Left lung (tissue), 10 donors: ENCODE measurements around the gene KLHL25. TPM values are rescaled to one million over a fixed set of nuclear protein-coding genes. Genes with fewer than 3 reads are reported as not detected.

ENCODE experiments used
- ATAC-seq: fragments of 200-7000 bp; cut with Tn5 transposase; one replicate; pipeline ENCODE4 v1.9.1; 2020; ENCODE audit warnings: moderate library complexity
- DNase-seq, 4 donors: peaks; one replicate each; pipeline ENCODE4 v3.0.0-alpha.2; 2013 to 2020
- H3K27ac ChIP-seq, 2 donors: fragments of 200-600 bp; sonication (generic) in 1 of 2; one replicate each; pipeline versions ENCODE4 v1.5.0 to v1.8.0; 2020 to 2021
- H3K27me3 ChIP-seq, 2 donors: fragments of 200-600 bp; sonication (generic) in 1 of 2; one replicate each; pipeline versions ENCODE4 v1.5.0 to v1.8.0; 2020 to 2021
- H3K36me3 ChIP-seq, 2 donors: fragments of 200-600 bp; sonication (generic) in 1 of 2; one replicate each; pipeline versions ENCODE4 v1.5.0 to v1.8.0; 2020 to 2021
- H3K4me1 ChIP-seq, 2 donors: fragments of 200-600 bp; one replicate each; pipeline ENCODE4 v1.8.0; 2021
- H3K4me3 ChIP-seq, 2 donors: fragments of 200-600 bp; sonication (generic) in 1 of 2; one replicate each; pipeline versions ENCODE4 v1.5.0 to v1.8.0; 2020 to 2021; ENCODE audit warnings: mild to moderate bottlenecking in 1 of 2
- H3K9me3 ChIP-seq, 2 donors: fragments of 200-600 bp; sonication (generic) in 1 of 2; one replicate each; pipeline versions ENCODE4 v1.5.0 to v1.8.0; 2020 to 2021
- CTCF ChIP-seq, 2 donors: fragments of 200-600 bp; sonication (generic) in 1 of 2; IDR thresholded peaks; one replicate each; pipeline versions ENCODE4 v1.5.0 to v1.8.0; 2021; ENCODE audit warnings: antibody characterized with exemption in 2 of 2
- intact Hi-C, 2 donors: fragments of 100-400 bp; cut with DNase I; formaldehyde crosslinking; loops; one replicate each; pipeline versions ENCODE4 v1.11.2 to v1.14.2; 2022
- polyA plus RNA-seq, 6 donors: library from polyadenylated mRNA; unstranded; fragments of 120-200 nt; gene quantifications; one replicate each; pipeline ENCODE4 v1.2.1, GENCODE V29; 2013; ENCODE audit not compliant: insufficient read length in 6 of 6
- total RNA-seq, 2 donors: library from RNA; stranded (reverse); fragmentation: NEBNext Ultra II Directional; extraction: Animal tissue kit (Norgen Biotek cat#: 25700); gene quantifications; one replicate each; pipeline ENCODE4 v1.2.1, GENCODE V29; 2021
- donor health status: DM: no; HTN: yes; CAD: no.
- donor health status: DM: no; HTN: no; CAD: no.

Gene KLHL25
- total and polyA plus RNA-seq, 8 donors = 4.4 to 7.9 (median 6.0) TPM

GRCh38 chr15:85763673-85764633 is 30.8 kb downstream of the KLHL25 start:
- DNase-seq = peak in 1 of 4 donors; percentile 72
- Histone ChIP-seq H3K36me3 (peaks cover 0 to 13% of the 10 kb centered on the region in 2 donors), H3K27me3 (no peaks in the 10 kb centered on the region), H3K4me3 (no peak overlapping the region), H3K27ac (no peak overlapping the region), H3K4me1 (peaks cover 0 to 3% of the 10 kb centered on the region in 2 donors), H3K9me3 (no peaks in the 10 kb centered on the region)
- ATAC-seq = no peak
- intact Hi-C loops = no loop called here
- TF ChIP-seq CTCF (IDR thresholded peaks at IDR 0.05) = no peak

- TF ChIP-seq CTCF (IDR thresholded peaks at IDR 0.05) = no peak
- H3K27ac ChIP-seq = no peak overlapping the region
- peaks cover 0 to 3% of the 10 kb centered on the region in 2 donors for H3K4me1 ChIP-seq
- peaks cover 0 to 12% of the 10 kb centered on the region in 2 donors for H3K36me3 ChIP-seq
- H3K27me3 ChIP-seq = no peaks in the 10 kb centered on the region
- H3K9me3 ChIP-seq = no peaks in the 10 kb centered on the region
- DNase-seq (peak in 1 of 4 donors; percentile 67), ATAC-seq (no peak)
- H3K4me3 ChIP-seq = no peak overlapping the region
- intact Hi-C loops = no loop called here
These were observed 31.6 kb downstream of the KLHL25 start for GRCh38 chr15:85763157-85763556.

GRCh38 chr15:85762756-85763127 is 32.0 kb downstream of the KLHL25 start:
- intact Hi-C loops = no loop called here
- DNase-seq = peak in 1 of 4 donors; percentile 62
- TF ChIP-seq CTCF (IDR thresholded peaks at IDR 0.05) = no peak
- H3K9me3 ChIP-seq = no peaks in the 10 kb centered on the region
- ATAC-seq = no peak
- no peak overlapping the region for H3K4me3 ChIP-seq
- H3K4me1 ChIP-seq = peaks cover 0 to 3% of the 10 kb centered on the region in 2 donors
- H3K36me3 ChIP-seq = peaks cover 0 to 9% of the 10 kb centered on the region in 2 donors
- no peaks in the 10 kb centered on the region for H3K27me3 ChIP-seq
- no peak overlapping the region for H3K27ac ChIP-seq

GRCh38 chr15:85762039-85762755 is 32.5 kb downstream of the KLHL25 start:
- DNase-seq = peak in 1 of 4 donors; percentile 43
- Histone ChIP-seq H3K27ac (peak overlapping the region in 1 of 2 donors; percentile 50), H3K27me3 (no peaks in the 10 kb centered on the region), H3K36me3 (peaks cover 0 to 8% of the 10 kb centered on the region in 2 donors), H3K4me3 (no peak overlapping the region), H3K9me3 (no peaks in the 10 kb centered on the region), H3K4me1 (peaks cover 0 to 3% of the 10 kb centered on the region in 2 donors)
- no peak for ATAC-seq
- no peak for TF ChIP-seq CTCF (IDR thresholded peaks at IDR 0.05)
- intact Hi-C loops = no loop called here

GRCh38 chr15:85761635-85762034 is 33.1 kb downstream of the KLHL25 start:
- Histone ChIP-seq H3K27me3 (no peaks in the 10 kb centered on the region), H3K27ac (peak overlapping the region in 1 of 2 donors; percentile 50), H3K4me1 (peaks cover 0 to 3% of the 10 kb centered on the region in 2 donors), H3K36me3 (peaks cover 0 to 8% of the 10 kb centered on the region in 2 donors), H3K4me3 (no peak overlapping the region), H3K9me3 (no peaks in the 10 kb centered on the region)
- peak; percentile 49 for ATAC-seq
- peak in 3 of 4 donors; percentile 34 to 77 (median 54) for DNase-seq
- intact Hi-C loops = no loop called here
- TF ChIP-seq CTCF (IDR thresholded peaks at IDR 0.05) = no peak
